NCI-H2107 treated with DMSO at 0.1 percent for 48 hours (cell line): Measurements from ENCODE around the gene SDK1.
"Not testable (repeated sequence)": the region's sequence is repeated elsewhere in the genome, so short reads cannot be mapped to it uniquely, and the experiment has no call there.

Experiments used
- DNase-seq: peaks from one replicate; lab custom pipeline; 2025; ENCODE audit not compliant: unreplicated experiment; lab: John Stamatoyannopoulos, UW

Gene SDK1

GRCh38 chr7:4273566-4274230 is 972.6 kb downstream of the SDK1 start:
- DNase-seq = no peak

- no peak for DNase-seq
Measured at GRCh38 chr7:4274286-4274685, 973.2 kb downstream of the SDK1 start.

GRCh38 chr7:4277936-4278335 is 976.9 kb downstream of the SDK1 start:
- no peak for DNase-seq

- DNase-seq = no peak
Measured at GRCh38 chr7:4279216-4279615, 978.2 kb downstream of the SDK1 start.

DNA sequence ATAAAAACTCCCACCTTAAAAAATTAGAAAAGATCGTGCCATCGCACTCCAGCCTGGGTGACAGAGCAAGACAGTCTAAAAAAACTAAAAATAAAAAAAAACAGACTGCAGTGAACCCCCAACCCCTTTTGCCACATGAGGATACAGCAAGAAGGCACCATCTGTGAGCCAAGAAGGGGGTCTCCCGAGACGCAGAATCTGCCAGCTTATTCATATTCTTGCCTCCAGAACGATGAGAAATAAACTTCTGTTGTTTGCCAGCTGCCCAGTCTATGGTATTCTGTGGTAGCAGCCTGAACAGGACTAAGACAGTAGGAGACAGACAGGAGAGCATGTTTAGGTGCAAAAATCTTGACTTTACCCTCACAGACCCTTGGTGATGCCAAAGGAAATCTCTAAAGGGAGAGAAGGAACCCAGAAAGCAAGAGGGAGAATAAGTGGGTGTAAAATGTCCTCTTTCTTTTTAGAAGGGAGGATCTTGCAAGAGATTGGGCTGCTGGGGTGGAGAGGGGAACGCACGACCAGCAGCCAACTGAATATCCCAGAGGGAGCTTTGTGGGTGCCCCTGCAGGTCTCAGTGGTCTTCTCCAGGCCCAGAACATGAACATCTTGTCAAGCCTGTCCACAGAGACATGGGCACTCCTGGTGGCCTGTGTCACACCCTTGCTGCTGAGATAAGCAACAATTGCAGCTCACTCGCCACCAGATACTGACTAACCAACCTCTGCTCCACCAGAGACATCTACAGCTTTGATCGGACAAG is 980.4 kb downstream of the SDK1 start:
- DNase-seq = no peak

DNA sequence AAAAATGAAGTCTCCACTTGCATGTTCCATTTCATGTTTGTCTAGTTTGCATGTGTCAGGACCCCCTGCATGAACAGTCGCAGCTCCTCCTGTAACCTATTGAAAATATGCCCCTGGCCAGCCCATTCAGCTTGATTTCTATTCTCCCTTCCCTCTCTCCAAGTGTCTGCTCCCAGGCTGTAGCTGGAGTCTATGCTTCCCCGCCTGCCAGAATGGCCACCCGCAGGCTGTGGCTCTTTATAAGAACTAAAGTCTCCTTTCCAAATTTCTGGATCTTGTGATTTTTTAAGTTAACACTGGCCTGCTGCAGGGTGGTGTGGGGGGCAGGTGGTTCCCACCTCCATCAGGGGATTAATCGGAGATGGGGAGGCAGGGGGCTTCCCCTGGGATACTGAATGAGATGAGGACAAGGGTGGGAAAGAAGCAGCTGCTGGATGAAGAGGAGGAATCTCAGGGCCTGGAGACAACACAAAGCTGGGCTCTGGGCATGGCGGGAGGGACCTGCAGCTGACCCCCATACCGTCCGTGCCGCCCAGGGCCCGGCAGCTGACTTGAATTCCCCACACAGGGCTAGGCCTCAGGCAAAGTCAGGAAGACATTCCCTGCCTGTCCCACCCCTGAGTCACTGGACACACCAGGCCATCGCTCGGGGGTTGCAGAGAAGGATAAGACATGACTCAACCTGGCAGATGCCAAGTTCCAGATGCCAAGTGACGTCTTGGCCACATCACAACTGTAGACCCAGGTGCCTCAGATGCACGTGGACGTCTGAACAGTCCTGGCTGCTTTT is 981.6 kb downstream of the SDK1 start:
- DNase-seq = no peak

DNA sequence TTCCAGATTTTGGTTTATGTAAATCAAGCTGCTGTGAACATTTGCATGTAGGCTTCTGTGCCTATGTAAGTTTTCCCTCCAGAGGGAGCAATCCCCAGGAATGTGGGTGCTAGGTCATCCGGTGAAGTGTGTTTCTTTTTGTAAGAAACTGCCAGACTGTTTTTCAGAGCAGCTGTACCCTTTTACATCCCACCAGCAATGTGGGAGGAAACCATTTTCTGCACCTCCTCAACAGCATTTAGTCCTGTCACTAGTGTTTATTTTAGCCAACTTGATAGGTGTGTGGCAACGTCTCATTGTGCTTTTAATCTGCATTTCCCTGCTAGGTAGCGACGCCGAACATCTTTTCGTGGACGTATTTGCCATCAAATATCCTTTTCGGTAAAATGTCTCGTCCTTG is 985.3 kb downstream of the SDK1 start:
- DNase-seq = no peak

DNA sequence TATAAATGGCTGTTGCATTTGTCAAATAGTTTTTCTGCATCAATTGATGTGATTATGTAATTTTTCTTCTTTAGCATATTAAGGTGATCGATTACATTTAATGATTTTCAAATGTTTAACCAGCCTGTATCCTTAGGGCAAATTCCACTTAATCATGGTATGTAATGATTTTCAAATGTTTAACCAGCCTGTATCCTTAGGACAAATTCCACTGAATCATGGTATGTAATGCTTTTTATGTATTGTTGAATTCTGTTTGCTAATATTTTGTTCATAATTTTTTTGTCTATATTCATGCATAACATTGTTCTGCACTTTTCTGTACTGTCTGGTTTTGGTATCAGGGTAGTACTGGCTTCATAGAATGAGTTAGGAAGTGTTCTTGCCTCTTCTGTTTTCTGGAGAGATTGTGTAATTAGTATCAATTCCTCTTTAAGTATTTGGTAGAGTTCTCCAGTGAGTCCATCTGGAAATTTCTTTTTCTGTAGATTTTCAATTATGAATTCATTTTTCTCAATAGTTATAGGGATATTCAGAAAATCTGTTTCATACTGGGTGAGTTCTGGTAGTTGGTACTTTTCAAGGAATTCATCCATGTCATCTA is 987.8 kb downstream of the SDK1 start:
- no peak for DNase-seq

GRCh38 chr7:4297165-4297917 is 996.3 kb downstream of the SDK1 start:
- no peak for DNase-seq

DNA sequence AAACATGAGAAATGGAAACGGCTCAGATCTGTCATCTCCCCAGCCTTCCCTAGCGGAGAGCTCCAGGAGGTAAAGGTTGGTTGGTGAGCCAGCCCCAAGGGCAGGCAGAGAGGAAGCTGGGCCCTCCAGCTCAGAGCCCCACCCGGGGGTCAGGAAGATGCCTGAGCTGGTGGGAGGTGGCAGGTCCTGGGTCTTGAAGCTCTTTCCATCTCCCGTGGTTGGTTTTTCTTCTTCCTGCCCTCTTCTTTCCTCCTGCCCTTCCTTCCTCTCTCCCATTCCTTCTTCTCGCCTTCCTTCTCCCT is 996.8 kb downstream of the SDK1 start:
- DNase-seq = no peak

GRCh38 chr7:4299431-4299830 is 998.4 kb downstream of the SDK1 start:
- DNase-seq = no peak

GRCh38 chr7:4302203-4302905 is 1001.3 kb downstream of the SDK1 start:
- DNase-seq = no peak

GRCh38 chr7:4307316-4308204 is 1006.5 kb downstream of the SDK1 start:
- DNase-seq = no peak

DNA sequence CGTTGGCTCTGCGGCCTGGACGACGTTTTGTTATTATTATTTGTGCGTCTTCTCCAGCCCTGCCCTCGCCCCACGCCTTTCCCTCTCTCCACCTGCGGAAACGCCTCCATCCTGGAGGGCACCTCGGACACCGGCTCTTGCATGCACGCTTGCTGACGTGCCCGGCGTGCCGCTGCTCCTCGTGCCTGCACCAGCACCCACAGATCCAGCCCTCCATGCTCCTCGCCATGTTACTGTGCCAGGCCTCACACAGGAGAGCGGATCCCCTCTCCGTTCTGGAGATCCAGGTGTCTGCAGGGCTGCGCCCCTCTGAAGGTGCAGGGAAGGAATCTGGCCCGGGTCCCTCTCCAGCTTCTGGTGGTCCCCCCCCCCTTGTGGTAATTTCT is 1007.1 kb downstream of the SDK1 start:
- no peak for DNase-seq

- DNase-seq = not testable (repeated sequence)
Measured at GRCh38 chr7:4313911-4314310, 1012.9 kb downstream of the SDK1 start.

DNA sequence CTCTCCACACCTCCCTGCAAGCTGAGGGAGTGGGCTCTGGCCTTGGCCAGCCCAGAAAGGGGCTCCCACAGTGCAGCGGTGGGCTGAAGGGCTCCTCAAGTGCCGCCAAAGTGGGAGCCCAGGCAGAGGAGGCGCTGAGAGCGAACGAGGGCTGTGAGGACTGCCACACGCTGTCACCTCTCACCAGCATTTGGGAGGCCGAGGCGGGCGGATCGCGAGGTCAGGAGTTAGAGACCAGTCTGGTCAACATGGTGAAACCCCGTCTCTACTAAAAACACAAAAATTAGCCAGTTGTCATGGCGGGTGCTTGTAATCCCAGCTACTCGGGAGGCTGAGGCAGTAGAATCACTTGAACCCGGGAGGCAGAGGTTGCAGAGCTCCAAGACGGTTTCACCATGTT is 1013.3 kb downstream of the SDK1 start:
- DNase-seq = not testable (repeated sequence)
